Hepatocyte (in vitro differentiated cells): ENCODE measurements around the gene POLK. TPM values are rescaled to one million over a fixed set of nuclear protein-coding genes. Genes with fewer than 3 reads are reported as not detected.
"Not testable (repeated sequence)": the region's sequence is repeated elsewhere in the genome, so short reads cannot be mapped to it uniquely, and the experiment has no call there.

Experiments used
- DNase-seq: peaks from one replicate; pipeline ENCODE4 v3.0.0-alpha.2; 2016; ENCODE audit warnings: low spot score
- H2AFZ ChIP-seq: fragments of 200-600 bp; sonication (generic); 2 replicates; pipeline ENCODE4 v1.6.0; 2016; ENCODE audit warnings: antibody characterized with exemption, mild to moderate bottlenecking
- H3K27ac ChIP-seq: fragments of 200-600 bp; sonication (generic); 2 replicates; pipeline ENCODE4 v1.5.1; 2016; ENCODE audit warnings: mild to moderate bottlenecking
- H3K27me3 ChIP-seq: fragments of 200-600 bp; sonication (generic); 2 replicates; pipeline ENCODE4 v1.6.1; 2016
- H3K36me3 ChIP-seq: fragments of 200-600 bp; sonication (generic); replicated peaks from 2 replicates; pipeline ENCODE4 v1.5.1; 2016; ENCODE audit warnings: low read depth; ENCODE audit not compliant: insufficient read depth
- H3K4me1 ChIP-seq: fragments of 200-600 bp; sonication (generic); 2 replicates; pipeline ENCODE4 v1.5.1; 2016; ENCODE audit warnings: mild to moderate bottlenecking, moderate library complexity; ENCODE audit not compliant: insufficient read depth
- H3K4me2 ChIP-seq: fragments of 200-600 bp; sonication (generic); 2 replicates; pipeline ENCODE4 v1.6.0; 2016
- H3K4me3 ChIP-seq: fragments of 200-600 bp; sonication (generic); 2 replicates; pipeline ENCODE4 v1.5.1; 2016; ENCODE audit warnings: mild to moderate bottlenecking
- H3K79me2 ChIP-seq: fragments of 200-600 bp; sonication (generic); 2 replicates; pipeline ENCODE4 v1.6.0; 2017; ENCODE audit warnings: mild to moderate bottlenecking
- H3K9me2 ChIP-seq: fragments of 200-600 bp; sonication (generic); replicated peaks from 2 replicates; pipeline ENCODE4 v1.6.0; 2017; ENCODE audit warnings: mild to moderate bottlenecking; ENCODE audit not compliant: insufficient read depth
- H3K9me3 ChIP-seq: fragments of 200-600 bp; sonication (generic); 2 replicates; pipeline ENCODE4 v1.5.1; 2016; ENCODE audit warnings: low read depth, mild to moderate bottlenecking
- H4K20me1 ChIP-seq: fragments of 200-600 bp; sonication (generic); 2 replicates; pipeline ENCODE4 v1.6.0; 2016; ENCODE audit warnings: mild to moderate bottlenecking; ENCODE audit not compliant: insufficient read depth, poor library complexity, severe bottlenecking
- CTCF ChIP-seq: fragments of 200-600 bp; sonication (generic); IDR thresholded peaks from 2 replicates; pipeline ENCODE4 v1.5.1; 2016; ENCODE audit warnings: antibody characterized with exemption, mild to moderate bottlenecking; ENCODE audit not compliant: poor library complexity
- EZH2 ChIP-seq: fragments of 200-600 bp; sonication (generic); IDR thresholded peaks from 2 replicates; pipeline ENCODE4 v1.6.1; 2016; ENCODE audit warnings: antibody characterized with exemption, mild to moderate bottlenecking, borderline replicate concordance
- EZH2phosphoT487 ChIP-seq: fragments of 200-600 bp; sonication (generic); IDR thresholded peaks from one replicate; pipeline ENCODE4 v1.6.1; 2018; ENCODE audit warnings: antibody characterized with exemption, mild to moderate bottlenecking, low read depth, moderate library complexity; ENCODE audit not compliant: unreplicated experiment, severe bottlenecking
- WGBS: methylation state at CpG from one replicate; pipeline ENCODE4 v1.1.6; 2016; ENCODE audit warnings: low lambda C conversion rate; ENCODE audit errors: missing lambda C conversion rate; 5-methylcytosine and 5-hydroxymethylcytosine counted together
- polyA plus RNA-seq: library from polyadenylated mRNA; unstranded; fragments of >200 nt; fragmentation: Nextera tagmentation; extraction: Ambion mirVana; gene quantifications from 2 replicates; pipeline ENCODE4 v1.2.1, GENCODE V29; 2016
- total RNA-seq: library from RNA; depleted of rRNA; stranded (reverse); fragments of >200 nt; gene quantifications from 2 replicates; pipeline ENCODE4 v1.2.3, GENCODE V29; 2014

Gene POLK
- total and polyA plus RNA-seq, 2 experiments from 2014 or later: 9.0 to 27.1 TPM

- H3K79me2 ChIP-seq: peaks cover 70% of the 10 kb centered on the region
- no peak overlapping the region for H3K27ac ChIP-seq
- no peak for DNase-seq
- H3K27me3 ChIP-seq: no peaks in the 10 kb centered on the region
- H3K9me2 ChIP-seq: no peaks in the 10 kb centered on the region
- TF ChIP-seq EZH2phosphoT487 (no peak), CTCF (no peak), EZH2 (no peak)
- no peaks in the 10 kb centered on the region for H3K36me3 ChIP-seq
- no peak overlapping the region for H3K4me3 ChIP-seq
- H3K4me1 ChIP-seq: no peaks in the 10 kb centered on the region
- H3K4me2 ChIP-seq: no peak overlapping the region
- H4K20me1 ChIP-seq: no peaks in the 10 kb centered on the region
- WGBS: 95% methylated on average over 2 of the region's 2 CpGs
- no peak overlapping the region for H2AFZ ChIP-seq
- H3K9me3 ChIP-seq: peaks cover 8% of the 10 kb centered on the region
Observed at GRCh38 chr5:75532190-75532589, 20.5 kb downstream of the POLK start.

GRCh38 chr5:75533716-75534115 is 22.0 kb downstream of the POLK start:
- WGBS: 90% methylated on average over 1 of the region's 1 CpG
- not testable (repeated sequence) for H3K36me3 ChIP-seq, H3K27me3 ChIP-seq, H2AFZ ChIP-seq, H3K4me1 ChIP-seq, H3K9me3 ChIP-seq, H3K4me2 ChIP-seq, H3K9me2 ChIP-seq, H4K20me1 ChIP-seq, H3K4me3 ChIP-seq, H3K27ac ChIP-seq, DNase-seq
- peaks cover 71% of the 10 kb centered on the region for H3K79me2 ChIP-seq

GRCh38 chr5:75534734-75535133 is 23.0 kb downstream of the POLK start:
- H3K9me3 ChIP-seq: peaks cover 8% of the 10 kb centered on the region
- DNase-seq: no peak
- no peaks in the 10 kb centered on the region for H3K36me3 ChIP-seq
- H3K9me2 ChIP-seq: no peaks in the 10 kb centered on the region
- no peak overlapping the region for H3K27ac ChIP-seq
- no peaks in the 10 kb centered on the region for H3K4me1 ChIP-seq
- H3K4me2 ChIP-seq: no peak overlapping the region
- no peaks in the 10 kb centered on the region for H4K20me1 ChIP-seq
- TF ChIP-seq CTCF (no peak), EZH2 (no peak), EZH2phosphoT487 (no peak)
- H3K79me2 ChIP-seq: peaks cover 80% of the 10 kb centered on the region
- no peaks in the 10 kb centered on the region for H3K27me3 ChIP-seq
- WGBS: 98% methylated on average over 2 of the region's 2 CpGs
- no peak overlapping the region for H2AFZ ChIP-seq
- no peak overlapping the region for H3K4me3 ChIP-seq

- H3K4me2 ChIP-seq: no peak overlapping the region
- H3K9me3 ChIP-seq: peaks cover 8% of the 10 kb centered on the region
- DNase-seq: no peak
- no peaks in the 10 kb centered on the region for H3K4me1 ChIP-seq
- H3K4me3 ChIP-seq: no peak overlapping the region
- H2AFZ ChIP-seq: no peak overlapping the region
- H3K27ac ChIP-seq: no peak overlapping the region
- H3K79me2 ChIP-seq: peaks cover 94% of the 10 kb centered on the region
- TF ChIP-seq EZH2phosphoT487: no peak
- TF ChIP-seq EZH2: no peak
- no peak for TF ChIP-seq CTCF
- no peaks in the 10 kb centered on the region for H3K27me3 ChIP-seq
- 97% methylated on average over 3 of the region's 3 CpGs for WGBS
- no peaks in the 10 kb centered on the region for H3K9me2 ChIP-seq
- no peaks in the 10 kb centered on the region for H4K20me1 ChIP-seq
- H3K36me3 ChIP-seq: no peaks in the 10 kb centered on the region
Observed at GRCh38 chr5:75536147-75536546, 24.5 kb downstream of the POLK start.
